Subcutaneous adipose tissue (tissue), 4 donors: ENCODE data around the gene RBM47. TPM values are rescaled to one million over a fixed set of nuclear protein-coding genes. Genes with fewer than 3 reads are reported as not detected.

Experiments
- CTCF ChIP-seq: fragments of 450-650 bp; IDR thresholded peaks from one replicate; pipeline ENCODE4 v1.5.1; 2016; ENCODE audit warnings: low read depth, mild to moderate bottlenecking, control low read depth, antibody characterized with exemption, moderate library complexity
- total RNA-seq, 4 donors: library from RNA; depleted of rRNA; stranded (reverse); fragments of >200 nt; gene quantifications; one replicate each; pipeline ENCODE4 v1.1.0, GENCODE V29; 2016

Gene RBM47
- total RNA-seq, 4 donors from 2014 or later = 29.4 to 84.3 (median 54.7) TPM

GRCh38 chr4:40521957-40522356 is 107.7 kb downstream of the RBM47 start:
- no peak for TF ChIP-seq CTCF

- no peak for TF ChIP-seq CTCF
Measured at GRCh38 chr4:40520533-40520932, 109.1 kb downstream of the RBM47 start.

- TF ChIP-seq CTCF = no peak
Measured at GRCh38 chr4:40516651-40517050, 113.0 kb downstream of the RBM47 start.

GRCh38 chr4:40515398-40516293 is 114.0 kb downstream of the RBM47 start:
- no peak for TF ChIP-seq CTCF

- no peak for TF ChIP-seq CTCF
Measured at GRCh38 chr4:40515037-40515397, 114.6 kb downstream of the RBM47 start.

- TF ChIP-seq CTCF = no peak
Measured at GRCh38 chr4:40514497-40514951, 115.1 kb downstream of the RBM47 start.

GRCh38 chr4:40511036-40511614 is 118.5 kb downstream of the RBM47 start:
- no peak for TF ChIP-seq CTCF
